HepG2 (cell line): ENCODE results near the gene DHX16. TPM values are rescaled to one million over a fixed set of nuclear protein-coding genes. Genes with fewer than 3 reads are reported as not detected.

Source experiments
- CHCHD3 ChIP-seq: sonication (generic); formaldehyde crosslinking; IDR thresholded peaks from 2 replicates; pipeline ENCODE4 v1.8.0; 2022; ENCODE audit warnings: mild to moderate bottlenecking, missing genetic modification reagents, moderate library complexity
- FLYWCH1 ChIP-seq: sonication (generic); formaldehyde crosslinking; IDR thresholded peaks from 2 replicates; pipeline ENCODE4 v1.8.1; 2023; ENCODE audit warnings: mild to moderate bottlenecking, missing genetic modification reagents
- HCFC1 ChIP-seq: fragments of 150-350 bp; IDR thresholded peaks from 2 replicates; pipeline ENCODE4 v1.6.1; 2014; ENCODE audit warnings: low read depth, low read length
- KDM4B ChIP-seq: sonication (generic); formaldehyde crosslinking; IDR thresholded peaks from 2 replicates; pipeline ENCODE4 v1.4.0; 2020; ENCODE audit warnings: missing genetic modification reagents
- MIER3 ChIP-seq: IDR thresholded peaks from 2 replicates; pipeline ENCODE4 v1.6.1; 2016; ENCODE audit warnings: missing compliant biosample characterization, borderline replicate concordance
- NCOA1 ChIP-seq: sonication (generic); formaldehyde crosslinking; IDR thresholded peaks from 2 replicates; pipeline ENCODE4 v1.9.0; 2021; ENCODE audit warnings: missing genetic modification reagents
- PHB2 ChIP-seq: fragments of 450-650 bp; IDR thresholded peaks from 2 replicates; pipeline ENCODE4 v1.6.1; 2018; ENCODE audit not compliant: partially characterized antibody
- POLR2G ChIP-seq: fragments of 200-400 bp; formaldehyde crosslinking; IDR thresholded peaks from 2 replicates; pipeline ENCODE4 v1.6.1; 2018; ENCODE audit warnings: mild to moderate bottlenecking, low read depth, low read length, moderate library complexity
- RBAK ChIP-seq: sonication (generic); formaldehyde crosslinking; IDR thresholded peaks from 2 replicates; pipeline ENCODE4 v1.5.1; 2020; ENCODE audit warnings: mild to moderate bottlenecking, missing genetic modification reagents
- RFX5 ChIP-seq: IDR thresholded peaks from 2 replicates; pipeline ENCODE4 v1.6.1; 2011; ENCODE audit warnings: low read depth, low read length, improper control_type of control experiment
- SNRNP70 ChIP-seq: fragments of 200-400 bp; formaldehyde crosslinking; IDR thresholded peaks from 2 replicates; pipeline ENCODE4 v1.6.1; 2017; ENCODE audit warnings: mild to moderate bottlenecking, low read depth, low read length, moderate library complexity
- STAT5B ChIP-seq: sonication (generic); formaldehyde crosslinking; IDR thresholded peaks from 2 replicates; pipeline ENCODE4 v1.4.0; 2020; ENCODE audit warnings: missing genetic modification reagents
- TCF7 ChIP-seq: sonication (generic); IDR thresholded peaks from 2 replicates; pipeline ENCODE4 v1.6.1; 2016; ENCODE audit warnings: antibody characterized with exemption, low read depth
- YY1 ChIP-seq: IDR thresholded peaks from 2 replicates; pipeline ENCODE4 v1.6.1; 2011; ENCODE audit warnings: low read length, low read depth, moderate library complexity, mild to moderate bottlenecking; ENCODE audit not compliant: insufficient read depth, insufficient replicate concordance
- ZNF101 ChIP-seq: sonication (generic); formaldehyde crosslinking; IDR thresholded peaks from 2 replicates; pipeline ENCODE4 v1.4.0; 2020; ENCODE audit warnings: mild to moderate bottlenecking, low read depth, missing genetic modification reagents, borderline replicate concordance
- ZNF180 ChIP-seq: sonication (generic); formaldehyde crosslinking; IDR thresholded peaks from 2 replicates; pipeline ENCODE4 v1.4.0; 2020; ENCODE audit warnings: low read depth, missing genetic modification reagents, borderline replicate concordance
- ZNF331 ChIP-seq: sonication (generic); formaldehyde crosslinking; IDR thresholded peaks from 2 replicates; pipeline ENCODE4 v1.4.0; 2020; ENCODE audit warnings: missing genetic modification reagents
- ZNF546 ChIP-seq: sonication (generic); formaldehyde crosslinking; conservative IDR thresholded peaks from 2 replicates; pipeline ENCODE4 v1.8.1; 2023; ENCODE audit warnings: mild to moderate bottlenecking, missing genetic modification reagents
- ZNF550 ChIP-seq: sonication (generic); formaldehyde crosslinking; IDR thresholded peaks from 2 replicates; pipeline ENCODE4 v1.4.0; 2020; ENCODE audit warnings: mild to moderate bottlenecking, missing genetic modification reagents, borderline replicate concordance
- ZNF556 ChIP-seq: sonication (generic); formaldehyde crosslinking; IDR thresholded peaks from 2 replicates; pipeline ENCODE4 v1.4.0; 2020; ENCODE audit warnings: mild to moderate bottlenecking, missing genetic modification reagents, borderline replicate concordance
- ZNF773 ChIP-seq: sonication (generic); formaldehyde crosslinking; IDR thresholded peaks from 2 replicates; pipeline ENCODE4 v1.4.0; 2020; ENCODE audit warnings: missing genetic modification reagents, borderline replicate concordance
- ZNF792 ChIP-seq: IDR thresholded peaks from 2 replicates; pipeline ENCODE4 v1.6.1; 2016
- ZSCAN30 ChIP-seq: sonication (generic); formaldehyde crosslinking; IDR thresholded peaks from 2 replicates; pipeline ENCODE4 v1.5.0; 2020; ENCODE audit warnings: mild to moderate bottlenecking, missing genetic modification reagents
- polyA plus RNA-seq, 8 experiments: library from polyadenylated mRNA; depleted of rRNA in 3 of 8; stranded (reverse) in 7 of 8; unstranded in 1 of 8; fragments of >200 nt; fragmentation: Illumina TruSeq in 4 of 8; extraction: Trizol in 4 of 8; gene quantifications; 2 replicates each; pipeline versions ENCODE4 v1.2.1 to v1.2.3, GENCODE V29; 2011 to 2016; ENCODE audit warnings: low read depth in 4 of 8, missing spikeins in 1 of 8, mixed read lengths in 1 of 8; ENCODE audit not compliant: insufficient read depth in 1 of 8
- total RNA-seq, 5 experiments: library from RNA; depleted of rRNA; stranded (reverse); fragments of >200 nt; fragmentation: Illumina TruSeq; extraction: Trizol; gene quantifications; 2 replicates each; pipeline ENCODE4 v1.2.3, GENCODE V29; 2016; ENCODE audit warnings: low read depth in 1 of 5
- TF ChIP-seq, protein P1 (sequence below): sonication (generic); formaldehyde crosslinking; IDR thresholded peaks from 2 replicates; pipeline ENCODE4 v1.8.1; 2023; ENCODE audit warnings: mild to moderate bottlenecking, inconsistent platforms, moderate library complexity, missing genetic modification reagents, borderline replicate concordance
- TF ChIP-seq, protein P2 (sequence below): sonication (generic); formaldehyde crosslinking; IDR thresholded peaks from 2 replicates; pipeline ENCODE4 v1.9.0; 2021; ENCODE audit warnings: mild to moderate bottlenecking, missing genetic modification reagents

The DHX16 gene
- total and polyA plus RNA-seq, 2 of the 13 experiments (the other 11 are each of a cell fraction or from before 2014, with no cell fraction given) = 57.0 to 58.5 TPM

GRCh38 chr6:30614044-30614842 lies 58.6 kb downstream of the DHX16 start (continued):
- no peak for TF ChIP-seq ZNF546 (CRISPR knock-in tag)
- TF ChIP-seq HCFC1 = no peak
- TF ChIP-seq FLYWCH1 (CRISPR knock-in tag) = no peak
- peak; percentile 25; the same call in 1 of the 2 replicates for TF ChIP-seq ZSCAN30 (CRISPR knock-in tag)
- no peak for TF ChIP-seq ZNF773 (CRISPR knock-in tag)
- no peak for TF ChIP-seq ZNF550
- no peak for TF ChIP-seq MIER3 (CRISPR knock-in tag)
- peak; percentile 92 for TF ChIP-seq POLR2G
- TF ChIP-seq STAT5B (CRISPR knock-in tag) = no peak
- TF ChIP-seq CHCHD3 (CRISPR knock-in tag) = no peak
- TF ChIP-seq ZNF180 (CRISPR knock-in tag) = no peak
- TF ChIP-seq RFX5 = no peak
- no peak for TF ChIP-seq ZNF792 (CRISPR knock-in tag)
- no peak for TF ChIP-seq ZNF331 (CRISPR knock-in tag)
- peak; percentile 26; the same call in 1 of the 2 replicates for TF ChIP-seq ZNF556 (CRISPR knock-in tag)
- TF ChIP-seq, protein P1, sequence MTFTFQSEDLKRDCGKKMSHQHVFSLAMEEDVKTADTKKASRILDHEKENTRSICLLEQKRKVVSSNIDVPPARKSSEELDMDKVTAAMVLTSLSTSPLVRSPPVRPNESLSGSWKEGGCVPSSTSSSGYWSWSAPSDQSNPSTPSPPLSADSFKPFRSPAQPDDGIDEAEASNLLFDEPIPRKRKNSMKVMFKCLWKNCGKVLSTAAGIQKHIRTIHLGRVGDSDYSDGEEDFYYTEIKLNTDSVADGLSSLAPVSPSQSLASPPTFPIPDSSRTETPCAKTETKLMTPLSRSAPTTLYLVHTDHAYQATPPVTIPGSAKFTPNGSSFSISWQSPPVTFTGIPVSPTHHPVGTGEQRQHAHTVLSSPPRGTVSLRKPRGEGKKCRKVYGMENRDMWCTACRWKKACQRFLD = no peak
- no peak for TF ChIP-seq RBAK (CRISPR knock-in tag)
- TF ChIP-seq ZNF101 = no peak
- TF ChIP-seq TCF7 = no peak
- no peak for TF ChIP-seq PHB2
- no peak for TF ChIP-seq KDM4B (CRISPR knock-in tag)
- 0 out of 2 replicates have a peak, but pooled peaks have one; percentile 14 for TF ChIP-seq NCOA1 (CRISPR knock-in tag)
- no peak for TF ChIP-seq SNRNP70
- TF ChIP-seq YY1 = no peak
- TF ChIP-seq, protein P2, sequence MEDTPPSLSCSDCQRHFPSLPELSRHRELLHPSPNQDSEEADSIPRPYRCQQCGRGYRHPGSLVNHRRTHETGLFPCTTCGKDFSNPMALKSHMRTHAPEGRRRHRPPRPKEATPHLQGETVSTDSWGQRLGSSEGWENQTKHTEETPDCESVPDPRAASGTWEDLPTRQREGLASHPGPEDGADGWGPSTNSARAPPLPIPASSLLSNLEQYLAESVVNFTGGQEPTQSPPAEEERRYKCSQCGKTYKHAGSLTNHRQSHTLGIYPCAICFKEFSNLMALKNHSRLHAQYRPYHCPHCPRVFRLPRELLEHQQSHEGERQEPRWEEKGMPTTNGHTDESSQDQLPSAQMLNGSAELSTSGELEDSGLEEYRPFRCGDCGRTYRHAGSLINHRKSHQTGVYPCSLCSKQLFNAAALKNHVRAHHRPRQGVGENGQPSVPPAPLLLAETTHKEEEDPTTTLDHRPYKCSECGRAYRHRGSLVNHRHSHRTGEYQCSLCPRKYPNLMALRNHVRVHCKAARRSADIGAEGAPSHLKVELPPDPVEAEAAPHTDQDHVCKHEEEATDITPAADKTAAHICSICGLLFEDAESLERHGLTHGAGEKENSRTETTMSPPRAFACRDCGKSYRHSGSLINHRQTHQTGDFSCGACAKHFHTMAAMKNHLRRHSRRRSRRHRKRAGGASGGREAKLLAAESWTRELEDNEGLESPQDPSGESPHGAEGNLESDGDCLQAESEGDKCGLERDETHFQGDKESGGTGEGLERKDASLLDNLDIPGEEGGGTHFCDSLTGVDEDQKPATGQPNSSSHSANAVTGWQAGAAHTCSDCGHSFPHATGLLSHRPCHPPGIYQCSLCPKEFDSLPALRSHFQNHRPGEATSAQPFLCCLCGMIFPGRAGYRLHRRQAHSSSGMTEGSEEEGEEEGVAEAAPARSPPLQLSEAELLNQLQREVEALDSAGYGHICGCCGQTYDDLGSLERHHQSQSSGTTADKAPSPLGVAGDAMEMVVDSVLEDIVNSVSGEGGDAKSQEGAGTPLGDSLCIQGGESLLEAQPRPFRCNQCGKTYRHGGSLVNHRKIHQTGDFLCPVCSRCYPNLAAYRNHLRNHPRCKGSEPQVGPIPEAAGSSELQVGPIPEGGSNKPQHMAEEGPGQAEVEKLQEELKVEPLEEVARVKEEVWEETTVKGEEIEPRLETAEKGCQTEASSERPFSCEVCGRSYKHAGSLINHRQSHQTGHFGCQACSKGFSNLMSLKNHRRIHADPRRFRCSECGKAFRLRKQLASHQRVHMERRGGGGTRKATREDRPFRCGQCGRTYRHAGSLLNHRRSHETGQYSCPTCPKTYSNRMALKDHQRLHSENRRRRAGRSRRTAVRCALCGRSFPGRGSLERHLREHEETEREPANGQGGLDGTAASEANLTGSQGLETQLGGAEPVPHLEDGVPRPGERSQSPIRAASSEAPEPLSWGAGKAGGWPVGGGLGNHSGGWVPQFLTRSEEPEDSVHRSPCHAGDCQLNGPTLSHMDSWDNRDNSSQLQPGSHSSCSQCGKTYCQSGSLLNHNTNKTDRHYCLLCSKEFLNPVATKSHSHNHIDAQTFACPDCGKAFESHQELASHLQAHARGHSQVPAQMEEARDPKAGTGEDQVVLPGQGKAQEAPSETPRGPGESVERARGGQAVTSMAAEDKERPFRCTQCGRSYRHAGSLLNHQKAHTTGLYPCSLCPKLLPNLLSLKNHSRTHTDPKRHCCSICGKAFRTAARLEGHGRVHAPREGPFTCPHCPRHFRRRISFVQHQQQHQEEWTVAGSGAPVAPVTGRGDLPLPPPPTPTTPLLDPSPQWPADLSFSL (CRISPR knock-in tag) = no peak
